ENCODE measurements around the gene KMO.
A peak's percentile ranks its signal among the peaks of the same experiment; 100 is the strongest.

Gene KMO

DNA sequence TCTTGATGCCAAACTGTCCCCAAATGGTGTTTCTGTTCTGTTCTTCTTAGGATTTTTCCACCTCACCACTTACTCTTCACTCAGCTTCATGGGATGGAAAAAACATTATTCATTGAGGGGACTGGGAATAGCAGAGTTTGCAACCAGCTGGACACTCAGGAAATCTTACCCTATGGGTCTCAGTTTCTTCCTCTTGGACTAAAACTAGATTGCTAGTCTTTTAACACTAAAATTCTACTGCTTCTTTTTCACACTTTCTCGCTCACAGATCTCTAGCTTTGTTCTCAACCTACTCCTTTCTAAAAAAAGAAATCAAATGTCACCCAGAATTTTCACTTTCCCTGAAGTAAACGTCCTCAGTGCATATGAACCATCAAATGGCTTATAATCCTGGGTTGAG is 4.8 kb downstream of the KMO start:
- no peak for DNase-seq (ENCODE audit: low read depth)

GRCh38 chr1:241542199-241542907 is 10.2 kb downstream of the KMO start:
- DNase-seq (ENCODE audit: low read depth), result no peak

DNA sequence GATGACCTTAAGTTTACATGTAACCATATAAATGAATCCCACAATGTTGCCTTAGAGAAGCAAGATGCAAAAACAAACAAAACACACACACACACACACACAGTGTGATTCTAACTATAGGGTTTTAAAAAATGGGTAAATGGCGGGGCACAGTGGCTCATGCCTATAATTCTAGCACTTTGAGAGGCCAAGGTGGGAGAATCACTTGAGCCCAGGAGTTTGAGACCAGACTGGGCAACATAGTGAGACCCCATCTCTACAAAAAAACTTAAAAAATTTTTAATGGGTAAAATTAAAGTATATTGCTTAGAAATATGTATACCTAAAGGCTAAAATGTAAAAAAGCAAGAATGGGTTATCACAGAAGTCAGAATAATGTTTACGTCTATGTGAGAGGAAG is 15.8 kb downstream of the KMO start:
- no peak for DNase-seq (ENCODE audit: low read depth)

DNA sequence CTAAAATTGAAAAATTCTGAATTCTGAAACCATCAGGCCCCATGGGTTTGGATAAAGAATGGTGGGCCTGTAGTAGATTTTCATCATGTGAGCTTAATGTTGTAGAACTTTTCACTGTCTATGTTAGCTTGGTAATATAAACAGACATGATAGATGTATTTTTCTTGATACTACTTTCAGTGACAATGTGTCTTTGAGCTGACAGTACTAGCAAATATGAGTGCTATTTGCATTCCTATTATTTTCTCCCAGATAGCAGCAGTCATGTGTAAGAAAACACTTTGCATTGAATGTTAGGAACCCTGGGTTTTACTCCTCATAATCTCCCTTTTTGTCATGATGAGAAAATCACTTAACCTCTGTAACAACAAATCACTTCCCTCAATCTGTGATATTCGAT is 18.1 kb downstream of the KMO start:
- DNase-seq (ENCODE audit: low read depth), result no peak

- DNase-seq (ENCODE audit: low read depth), result no peak
These were observed 19.8 kb downstream of the KMO start for GRCh38 chr1:241551759-241552638.

- DNase-seq (ENCODE audit: low read depth), result no peak
These were observed 21.9 kb downstream of the KMO start for GRCh38 chr1:241553886-241554592.

- no peak for DNase-seq (ENCODE audit: low read depth)
These were observed 23.3 kb downstream of the KMO start for GRCh38 chr1:241555526-241555925.

DNA sequence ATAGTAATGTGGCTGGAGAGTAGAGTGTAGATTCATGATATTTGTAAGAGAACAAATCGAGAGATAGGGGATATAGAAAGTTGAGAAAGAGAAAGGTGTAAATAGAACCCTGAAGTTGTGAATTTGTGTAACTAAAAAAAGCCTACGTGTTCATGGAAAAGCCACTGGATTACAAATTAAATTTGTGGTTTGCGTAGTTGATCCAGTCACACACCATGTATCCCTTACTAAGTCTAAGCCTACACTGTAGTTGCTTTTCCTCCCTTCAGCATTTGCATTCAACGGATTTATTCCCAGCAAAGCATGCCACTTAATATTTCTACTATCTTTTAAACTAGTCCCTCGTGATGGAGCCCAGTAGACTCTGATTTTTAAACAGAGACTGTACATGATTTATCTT is 24.9 kb downstream of the KMO start:
- DNase-seq (ENCODE audit: low read depth), result no peak

- DNase-seq (ENCODE audit: low read depth), result no peak
These were observed 25.5 kb downstream of the KMO start for GRCh38 chr1:241557551-241558193.

DNA sequence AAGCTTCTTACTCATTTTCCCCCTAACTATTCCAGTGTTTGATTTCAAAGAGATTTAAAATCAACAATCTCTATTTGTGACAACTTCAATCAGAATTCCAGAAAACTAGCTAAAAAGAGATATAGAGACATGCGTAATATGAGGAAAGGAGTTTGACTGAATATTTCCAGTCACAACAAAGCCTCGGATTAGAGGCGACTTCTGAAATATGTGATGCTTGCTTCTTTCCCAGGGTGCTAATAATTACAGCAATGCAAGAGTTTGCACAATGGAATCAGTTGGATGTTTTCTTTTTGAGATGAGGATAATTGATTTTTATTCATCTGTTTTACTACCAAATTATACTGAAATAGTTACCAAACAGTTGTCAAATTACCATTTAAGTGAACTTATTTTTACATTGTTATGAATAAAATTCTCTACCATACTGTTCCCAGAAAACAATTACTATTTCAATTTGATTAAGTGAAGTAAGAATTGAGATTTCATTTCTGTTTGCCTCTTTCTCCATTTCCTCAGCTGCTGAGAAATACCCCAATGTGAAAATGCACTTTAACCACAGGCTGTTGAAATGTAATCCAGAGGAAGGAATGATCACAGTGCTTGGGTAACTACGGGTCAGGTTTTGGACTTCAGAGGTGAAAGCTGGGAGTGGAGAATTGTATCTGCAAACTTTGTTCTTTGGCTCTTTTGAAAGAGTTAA is 28.1 kb downstream of the KMO start:
- DNase-seq (ENCODE audit: low read depth), result no peak

DNA sequence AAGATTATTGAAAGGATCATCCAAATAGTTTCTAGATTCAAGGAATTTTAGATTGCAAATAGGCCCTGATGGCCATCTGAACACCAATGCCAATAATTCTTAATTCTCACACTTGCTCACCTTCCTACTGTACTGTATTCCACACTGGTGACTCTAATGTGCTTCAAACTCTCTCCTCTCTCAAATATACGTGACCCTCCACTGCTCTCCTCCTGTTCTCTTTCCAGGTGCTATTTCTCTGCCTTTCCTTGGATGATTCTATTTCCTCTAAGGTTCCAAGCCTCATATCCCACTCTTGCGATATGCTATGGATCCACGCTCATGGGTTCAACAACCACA is 28.6 kb downstream of the KMO start:
- no peak for DNase-seq (ENCODE audit: low read depth)

DNA sequence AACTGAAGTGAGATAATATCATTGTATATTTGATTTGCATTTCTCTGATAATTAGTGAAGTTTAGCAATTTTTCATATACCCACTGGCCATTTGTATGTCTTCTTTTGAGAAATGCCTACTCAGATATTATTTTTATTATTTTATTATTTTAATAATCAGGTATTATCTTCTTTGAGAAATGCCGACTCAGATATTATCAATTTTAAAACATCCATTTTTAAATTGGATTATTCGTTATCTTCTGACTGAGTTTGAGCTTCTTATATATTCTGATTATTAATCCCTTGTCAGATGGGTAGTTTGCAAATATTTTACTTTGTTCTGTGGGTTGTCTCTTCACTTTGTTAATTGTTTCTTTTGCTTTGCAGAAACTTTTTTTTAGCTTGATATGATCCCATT is 37.7 kb downstream of the KMO start:
- DNase-seq (ENCODE audit: low read depth), result no peak

- DNase-seq (ENCODE audit: low read depth), result no peak
These were observed 42.0 kb downstream of the KMO start for GRCh38 chr1:241574154-241574553.

DNA sequence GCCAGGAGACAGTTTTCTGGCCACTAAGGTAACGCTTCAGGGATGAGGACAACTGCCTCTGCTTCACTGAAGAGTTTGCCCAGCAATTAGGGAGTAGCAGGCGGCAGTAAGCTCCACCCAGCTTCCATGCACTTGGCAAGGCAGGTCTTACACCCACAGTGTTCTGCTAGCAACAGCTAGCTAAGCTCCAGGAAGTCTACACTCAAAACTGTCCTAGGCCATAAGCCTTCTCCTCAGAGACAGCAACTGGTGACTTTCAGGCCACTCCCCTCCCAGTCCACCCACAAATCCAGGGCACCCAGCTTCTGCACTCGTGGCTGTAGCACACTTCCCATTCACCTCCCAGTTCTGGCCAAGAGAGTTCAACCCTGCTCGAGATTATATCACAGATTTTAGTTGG is 47.3 kb downstream of the KMO start:
- DNase-seq (ENCODE audit: low read depth), result no peak

GRCh38 chr1:241582921-241583321 is 50.7 kb downstream of the KMO start:
- no peak for DNase-seq (ENCODE audit: low read depth)

GRCh38 chr1:241586905-241587512 is 54.8 kb downstream of the KMO start:
- no peak for DNase-seq (ENCODE audit: low read depth)

- no peak for DNase-seq (ENCODE audit: low read depth)
These were observed 57.3 kb downstream of the KMO start for GRCh38 chr1:241589521-241589920.

GRCh38 chr1:241590719-241591118 is 58.5 kb downstream of the KMO start:
- DNase-seq (ENCODE audit: low read depth), result no peak

- peak; percentile 96 for DNase-seq (ENCODE audit: low read depth)
These were observed 59.1 kb downstream of the KMO start for GRCh38 chr1:241591317-241591716.

GRCh38 chr1:241591736-241592135 is 59.6 kb downstream of the KMO start:
- DNase-seq (ENCODE audit: low read depth), result no peak

DNA sequence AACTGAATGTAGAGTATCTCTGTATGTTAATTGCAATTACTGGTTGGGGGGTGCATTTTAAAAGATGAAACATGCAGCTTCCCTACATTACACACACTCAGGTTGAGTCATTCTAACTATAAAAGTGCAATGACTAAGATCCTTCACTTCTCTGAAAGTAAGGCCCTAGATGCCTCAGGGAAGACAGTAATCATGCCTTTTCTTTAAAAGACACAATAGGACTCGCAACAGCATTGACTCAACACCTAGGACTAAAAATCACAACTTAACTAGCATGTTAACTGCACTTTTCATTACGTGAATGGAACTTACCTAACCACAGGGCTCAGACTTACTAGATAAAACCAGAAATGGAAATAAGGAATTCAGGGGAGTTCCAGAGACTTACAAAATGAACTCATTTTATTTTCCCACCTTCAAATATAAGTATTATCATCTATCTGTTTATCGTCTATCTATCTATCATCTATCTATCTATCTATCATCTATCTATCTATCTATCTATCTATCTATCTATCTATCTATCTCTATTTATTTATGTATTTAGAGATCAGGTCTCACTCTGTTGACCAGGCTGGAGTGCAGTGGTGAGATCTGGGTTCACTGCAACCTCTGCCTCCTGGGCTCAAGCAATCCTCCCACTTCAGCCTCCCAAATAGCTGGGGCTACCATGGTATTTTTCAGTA is 60.2 kb downstream of the KMO start:
- DNase-seq (ENCODE audit: low read depth), result peak; percentile 99

All from ELR (cell line).